MCF 10A (cell line): ENCODE results near the gene AWAT2. TPM values are rescaled to one million over a fixed set of nuclear protein-coding genes. Genes with fewer than 3 reads are reported as not detected.

Experiments used
- BruUV-seq: library from RNA; stranded (reverse); fragments of 400-500 nt; replicated peaks from 2 replicates; lab custom pipeline; 2021; lab: Mats Ljungman, UMichigan
- CTCF ChIA-PET: fragments of 300-600 bp; sonication (Branson Sonifier 250); formaldehyde crosslinking; extraction: SDS; loops from one replicate; lab custom pipeline; 2021; ENCODE audit warnings: antibody characterized with exemption, inconsistent platforms; lab: Yijun Ruan, JAX
- POLR2A ChIA-PET: fragments of 300-600, 350-650 bp; sonication (Branson Sonifier 250); formaldehyde crosslinking; extraction: SDS; loops from one replicate; lab custom pipeline; 2020; ENCODE audit warnings: antibody characterized with exemption, inconsistent platforms; lab: Yijun Ruan, JAX
- DNase-seq: peaks from one replicate; pipeline ENCODE4 v3.0.0-alpha.2; 2018; ENCODE audit not compliant: unreplicated experiment
- H3K27ac Mint-ChIP-seq: one replicate; pipeline ENCODE4 v1.8.0; 2022; ENCODE audit warnings: mild to moderate bottlenecking, low read depth, mixed read lengths; ENCODE audit not compliant: unreplicated experiment
- H3K27me3 Mint-ChIP-seq: one replicate; pipeline ENCODE4 v1.8.0; 2022; ENCODE audit warnings: mixed read lengths; ENCODE audit not compliant: insufficient read depth, unreplicated experiment
- H3K36me3 Mint-ChIP-seq: one replicate; pipeline ENCODE4 v1.8.0; 2022; ENCODE audit warnings: mild to moderate bottlenecking, moderate library complexity, mixed read lengths; ENCODE audit not compliant: insufficient read depth, unreplicated experiment
- H3K4me1 Mint-ChIP-seq: one replicate; pipeline ENCODE4 v1.8.0; 2022; ENCODE audit warnings: mixed read lengths; ENCODE audit not compliant: insufficient read depth, unreplicated experiment
- H3K4me3 Mint-ChIP-seq: one replicate; pipeline ENCODE4 v1.8.0; 2022; ENCODE audit warnings: mild to moderate bottlenecking, moderate library complexity, mixed read lengths; ENCODE audit not compliant: unreplicated experiment
- H3K9me3 Mint-ChIP-seq: one replicate; pipeline ENCODE4 v1.8.0; 2022; ENCODE audit warnings: mixed read lengths; ENCODE audit not compliant: unreplicated experiment
- intact Hi-C: fragments of 100-400 bp; cut with micrococcal nuclease; formaldehyde crosslinking; loops from 2 replicates; pipeline ENCODE4 v1.14.1; 2022
- microRNA-seq: library from miRNA; unstranded; fragments of <30 nt; microRNA quantifications from one replicate; pipeline ENCODE4 v1.2.0, GENCODE V29; 2022
- total RNA-seq: library from RNA; stranded (reverse); gene quantifications from 2 replicates; pipeline ENCODE4 v1.2.3, GENCODE V29; 2022
- TF ChIP-seq, protein P1 (sequence below): fragments of 200-600 bp; IDR thresholded peaks from one replicate; pipeline ENCODE4 v1.8.0; 2022; ENCODE audit warnings: antibody characterized with exemption, mild to moderate bottlenecking; ENCODE audit not compliant: unreplicated experiment

AWAT2 gene
- total RNA-seq, 1 experiment from 2014 or later, result 0.14 TPM

DNA sequence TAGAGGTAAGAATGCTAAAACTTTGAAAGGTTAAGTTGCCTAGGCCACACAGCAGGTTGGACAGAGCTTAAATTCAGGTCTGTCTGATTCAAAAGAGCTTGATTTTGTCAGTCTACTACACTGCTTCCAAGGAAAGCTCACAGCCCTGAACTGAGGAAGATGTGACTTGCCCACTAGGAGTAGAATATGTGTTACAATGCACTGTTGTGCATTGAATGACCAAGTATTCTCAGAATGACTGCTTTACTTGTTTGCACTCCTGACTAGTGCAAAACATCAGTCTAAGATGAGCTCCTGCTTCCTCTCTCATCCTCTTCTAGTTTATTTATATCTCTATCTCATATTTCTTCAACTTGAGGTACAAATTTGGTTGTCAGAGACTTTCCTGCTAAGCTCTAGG lies 56.2 kb downstream of the AWAT2 start:
- no peak overlapping the region for H3K27ac Mint-ChIP-seq
- H3K9me3 Mint-ChIP-seq, result peaks cover 7% of the 10 kb centered on the region
- no peaks in the 10 kb centered on the region for H3K36me3 Mint-ChIP-seq
- CTCF ChIA-PET, result no interaction called here
- peaks cover 26% of the 10 kb centered on the region for H3K27me3 Mint-ChIP-seq
- POLR2A ChIA-PET, result no interaction called here
- no peaks in the 10 kb centered on the region for H3K4me1 Mint-ChIP-seq
- TF ChIP-seq, protein P1, sequence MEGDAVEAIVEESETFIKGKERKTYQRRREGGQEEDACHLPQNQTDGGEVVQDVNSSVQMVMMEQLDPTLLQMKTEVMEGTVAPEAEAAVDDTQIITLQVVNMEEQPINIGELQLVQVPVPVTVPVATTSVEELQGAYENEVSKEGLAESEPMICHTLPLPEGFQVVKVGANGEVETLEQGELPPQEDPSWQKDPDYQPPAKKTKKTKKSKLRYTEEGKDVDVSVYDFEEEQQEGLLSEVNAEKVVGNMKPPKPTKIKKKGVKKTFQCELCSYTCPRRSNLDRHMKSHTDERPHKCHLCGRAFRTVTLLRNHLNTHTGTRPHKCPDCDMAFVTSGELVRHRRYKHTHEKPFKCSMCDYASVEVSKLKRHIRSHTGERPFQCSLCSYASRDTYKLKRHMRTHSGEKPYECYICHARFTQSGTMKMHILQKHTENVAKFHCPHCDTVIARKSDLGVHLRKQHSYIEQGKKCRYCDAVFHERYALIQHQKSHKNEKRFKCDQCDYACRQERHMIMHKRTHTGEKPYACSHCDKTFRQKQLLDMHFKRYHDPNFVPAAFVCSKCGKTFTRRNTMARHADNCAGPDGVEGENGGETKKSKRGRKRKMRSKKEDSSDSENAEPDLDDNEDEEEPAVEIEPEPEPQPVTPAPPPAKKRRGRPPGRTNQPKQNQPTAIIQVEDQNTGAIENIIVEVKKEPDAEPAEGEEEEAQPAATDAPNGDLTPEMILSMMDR, result no peak
- intact Hi-C loops, result no loop called here
- no TSS peak for BruUV-seq
- H3K4me3 Mint-ChIP-seq, result no peak overlapping the region
- DNase-seq, result no peak

DNA sequence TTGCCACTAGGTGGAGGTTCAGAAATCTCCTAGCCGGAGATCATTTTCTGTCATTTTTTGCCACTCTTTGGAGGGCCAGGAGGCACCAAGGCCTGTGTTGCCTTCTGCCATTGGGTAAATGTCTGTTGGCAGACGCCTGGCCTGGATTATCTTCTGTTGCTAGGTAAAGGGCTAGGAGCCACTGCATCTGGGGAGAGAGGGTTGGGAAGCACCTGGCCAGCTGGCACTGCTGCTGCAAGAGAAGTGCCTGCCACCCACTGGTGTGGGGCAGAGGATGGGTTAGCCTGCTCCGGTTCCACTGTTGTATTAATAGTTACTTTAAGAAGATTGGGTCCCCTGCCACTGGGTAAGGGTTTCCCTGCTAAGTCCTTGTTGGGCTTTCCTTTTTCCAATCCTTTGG lies 58.1 kb downstream of the AWAT2 start:
- no peak overlapping the region for H3K4me3 Mint-ChIP-seq
- intact Hi-C loops, result no loop called here
- CTCF ChIA-PET, result interaction anchor here (0.7 kb wide), 1 partner anchor 88 kb away, joined by 8 read pairs; no protein-coding TSS in a partner anchor
- H3K27me3 Mint-ChIP-seq, result peaks cover 36% of the 10 kb centered on the region
- H3K9me3 Mint-ChIP-seq, result peaks cover 3% of the 10 kb centered on the region
- DNase-seq, result no peak
- BruUV-seq, result no TSS peak
- H3K4me1 Mint-ChIP-seq, result no peaks in the 10 kb centered on the region
- H3K27ac Mint-ChIP-seq, result no peak overlapping the region
- POLR2A ChIA-PET, result no interaction called here
- TF ChIP-seq, protein P1, result no peak
- no peaks in the 10 kb centered on the region for H3K36me3 Mint-ChIP-seq

Small RNAs within 50 kb of the gene (microRNA-seq; reads per million reads assigned to microRNA genes)
- 4.0 reads per million, percentile 30 among the genes with 10 or more reads in this experiment for gene MIR676

Other genes with a start within 250 kb of the AWAT2 start
- not detected in 2 replicates for gene OTUD6A, start 12.5 kb upstream of the AWAT2 start, total RNA-seq
- 31.9 and 36.3 TPM in 2 replicates for gene IGBP1, start 83.5 kb upstream of the AWAT2 start, total RNA-seq
- gene DGAT2L6, start 127.5 kb upstream of the AWAT2 start, total RNA-seq, result not detected in 2 replicates
- not detected in 2 replicates for gene AWAT1, start 184.7 kb upstream of the AWAT2 start, total RNA-seq
- 0.20 TPM in 1 of 2 replicates, not detected in the other for gene P2RY4, start 210.3 kb upstream of the AWAT2 start, total RNA-seq
- not detected in 2 replicates for gene ARR3, start 218.4 kb upstream of the AWAT2 start, total RNA-seq
- not detected in 2 replicates for gene RAB41, start 232.2 kb upstream of the AWAT2 start, total RNA-seq
- 51.9 and 57.2 TPM in 2 replicates for gene PDZD11, start 240.0 kb upstream of the AWAT2 start, total RNA-seq
- gene KIF4A, start 240.2 kb upstream of the AWAT2 start, total RNA-seq, result 13.6 and 19.0 TPM in 2 replicates